SHP77 treated with DMSO at 0.1 percent for 48 hours (cell line): ENCODE data around the gene MOB3B.

Source experiments
- DNase-seq: peaks from one replicate; lab custom pipeline; 2025; lab: John Stamatoyannopoulos, UW

The MOB3B gene

GRCh38 chr9:27338527-27338903, 191.1 kb downstream of the MOB3B start:
- DNase-seq, result no peak

GRCh38 chr9:27337833-27338526, 191.6 kb downstream of the MOB3B start:
- DNase-seq, result no peak

- DNase-seq, result no peak
These were observed 192.4 kb downstream of the MOB3B start for GRCh38 chr9:27337236-27337635.

- DNase-seq, result no peak
These were observed 192.8 kb downstream of the MOB3B start for GRCh38 chr9:27336829-27337228.

- DNase-seq, result no peak
These were observed 193.5 kb downstream of the MOB3B start for GRCh38 chr9:27336126-27336525.

GRCh38 chr9:27335075-27335474, 194.5 kb downstream of the MOB3B start:
- DNase-seq, result no peak

- DNase-seq, result peak; percentile 67
These were observed 196.2 kb downstream of the MOB3B start for GRCh38 chr9:27333241-27334052.

- DNase-seq, result no peak
These were observed 198.2 kb downstream of the MOB3B start for GRCh38 chr9:27331393-27331792.

- no peak for DNase-seq
These were observed 200.3 kb downstream of the MOB3B start for GRCh38 chr9:27329291-27329690.

- no peak for DNase-seq
These were observed 201.1 kb downstream of the MOB3B start for GRCh38 chr9:27328483-27328882.

GRCh38 chr9:27311184-27311583, 218.4 kb downstream of the MOB3B start:
- no peak for DNase-seq

GRCh38 chr9:27310582-27310981, 219.0 kb downstream of the MOB3B start:
- DNase-seq, result no peak

GRCh38 chr9:27308691-27309390, 220.8 kb downstream of the MOB3B start:
- no peak for DNase-seq

- no peak for DNase-seq
These were observed 225.1 kb downstream of the MOB3B start for GRCh38 chr9:27304521-27304920.

- DNase-seq, result no peak
These were observed 226.4 kb downstream of the MOB3B start for GRCh38 chr9:27303219-27303618.

- DNase-seq, result no peak
These were observed 232.6 kb downstream of the MOB3B start, which contains the start of gene EQTN for GRCh38 chr9:27297050-27297449. TSS of gene EQTN (minus strand) at chr9:27297150. CDS start at chr9:27297055, 95 bp downstream.

- no peak for DNase-seq
These were observed 235.6 kb downstream of the MOB3B start for GRCh38 chr9:27293996-27294395.

- no peak for DNase-seq
These were observed 236.8 kb downstream of the MOB3B start for GRCh38 chr9:27292659-27293405.

GRCh38 chr9:27291292-27291691, 238.3 kb downstream of the MOB3B start:
- no peak for DNase-seq

- no peak for DNase-seq
These were observed 247.3 kb downstream of the MOB3B start for GRCh38 chr9:27282269-27282668.

- no peak for DNase-seq
These were observed 248.8 kb downstream of the MOB3B start for GRCh38 chr9:27280860-27281259.

- DNase-seq, result no peak
These were observed 249.4 kb downstream of the MOB3B start for GRCh38 chr9:27280249-27280648.
